ENCODE data around the gene RBFOX1. TPM values are rescaled to one million over a fixed set of nuclear protein-coding genes. Genes with fewer than 3 reads are reported as not detected.

RBFOX1 gene
- total RNA-seq, 4 donors from 2014 or later, result 0.16 TPM; not detected in 3

GRCh38 chr16:7689234-7689633, 356.6 kb downstream of the RBFOX1 start:
- TF ChIP-seq, protein P1, sequence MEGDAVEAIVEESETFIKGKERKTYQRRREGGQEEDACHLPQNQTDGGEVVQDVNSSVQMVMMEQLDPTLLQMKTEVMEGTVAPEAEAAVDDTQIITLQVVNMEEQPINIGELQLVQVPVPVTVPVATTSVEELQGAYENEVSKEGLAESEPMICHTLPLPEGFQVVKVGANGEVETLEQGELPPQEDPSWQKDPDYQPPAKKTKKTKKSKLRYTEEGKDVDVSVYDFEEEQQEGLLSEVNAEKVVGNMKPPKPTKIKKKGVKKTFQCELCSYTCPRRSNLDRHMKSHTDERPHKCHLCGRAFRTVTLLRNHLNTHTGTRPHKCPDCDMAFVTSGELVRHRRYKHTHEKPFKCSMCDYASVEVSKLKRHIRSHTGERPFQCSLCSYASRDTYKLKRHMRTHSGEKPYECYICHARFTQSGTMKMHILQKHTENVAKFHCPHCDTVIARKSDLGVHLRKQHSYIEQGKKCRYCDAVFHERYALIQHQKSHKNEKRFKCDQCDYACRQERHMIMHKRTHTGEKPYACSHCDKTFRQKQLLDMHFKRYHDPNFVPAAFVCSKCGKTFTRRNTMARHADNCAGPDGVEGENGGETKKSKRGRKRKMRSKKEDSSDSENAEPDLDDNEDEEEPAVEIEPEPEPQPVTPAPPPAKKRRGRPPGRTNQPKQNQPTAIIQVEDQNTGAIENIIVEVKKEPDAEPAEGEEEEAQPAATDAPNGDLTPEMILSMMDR (IDR thresholded peaks at IDR 0.05; ENCODE audit: low read depth), result no peak

DNA sequence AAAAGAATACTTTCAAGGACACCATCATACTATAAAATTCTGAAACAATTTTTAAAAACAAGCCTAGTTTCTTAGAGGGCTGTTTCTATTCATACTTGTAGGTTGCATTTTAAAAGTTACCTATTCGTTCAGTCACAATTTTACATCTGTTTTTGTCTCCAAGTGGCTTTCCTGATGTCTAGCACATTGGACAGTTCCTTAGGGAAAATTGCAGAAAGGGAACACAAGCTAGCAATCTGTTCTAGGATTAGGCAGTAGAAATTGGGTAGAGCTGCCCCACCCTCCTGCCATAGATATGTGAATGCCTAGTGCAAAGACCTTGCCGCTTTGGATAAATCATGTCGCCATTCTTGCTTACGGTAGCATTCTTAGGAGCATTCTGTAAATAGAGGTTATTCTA, 358.9 kb downstream of the RBFOX1 start:
- TF ChIP-seq, protein P1 (IDR thresholded peaks at IDR 0.05; ENCODE audit: low read depth), result no peak

DNA sequence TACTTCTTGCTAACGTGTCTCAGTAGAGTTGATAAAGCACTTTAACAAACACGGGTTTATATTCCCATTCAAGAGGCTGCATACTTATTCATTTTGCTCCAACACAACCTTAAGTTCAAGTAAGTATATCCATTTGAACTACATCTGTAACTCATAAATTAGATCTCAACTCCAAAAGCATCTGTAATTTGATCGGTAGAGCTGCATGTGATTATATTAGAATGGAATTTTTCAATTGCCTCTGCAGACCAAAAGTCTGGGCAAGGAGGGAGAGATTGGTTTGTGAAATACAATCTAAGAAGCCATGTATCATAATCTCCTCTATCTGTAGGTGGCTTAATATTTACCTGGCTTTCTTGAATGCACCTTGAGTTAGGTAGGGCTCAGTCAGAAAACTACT, 371.0 kb downstream of the RBFOX1 start:
- TF ChIP-seq, protein P1 (IDR thresholded peaks at IDR 0.05; ENCODE audit: low read depth), result no peak

DNA sequence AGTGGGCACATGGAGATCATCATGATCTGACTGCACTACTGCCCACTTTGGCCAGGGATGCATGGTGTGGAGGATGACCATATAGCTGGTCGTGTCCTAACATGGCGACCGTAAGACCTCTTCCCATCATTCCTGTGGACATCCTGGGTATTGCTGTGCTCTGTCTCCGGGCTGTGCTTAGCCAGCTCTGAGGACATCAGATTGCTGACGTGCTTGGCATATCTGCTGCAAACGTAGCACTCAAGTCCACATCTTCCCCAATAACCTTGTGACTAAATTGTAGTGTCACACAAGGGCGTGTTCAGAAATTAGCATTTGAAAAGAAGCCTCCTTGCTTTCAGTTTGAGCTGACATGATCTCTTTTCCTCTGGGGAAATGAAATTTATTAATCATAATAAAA, 373.2 kb downstream of the RBFOX1 start:
- TF ChIP-seq, protein P1 (IDR thresholded peaks at IDR 0.05; ENCODE audit: low read depth), result no peak

DNA sequence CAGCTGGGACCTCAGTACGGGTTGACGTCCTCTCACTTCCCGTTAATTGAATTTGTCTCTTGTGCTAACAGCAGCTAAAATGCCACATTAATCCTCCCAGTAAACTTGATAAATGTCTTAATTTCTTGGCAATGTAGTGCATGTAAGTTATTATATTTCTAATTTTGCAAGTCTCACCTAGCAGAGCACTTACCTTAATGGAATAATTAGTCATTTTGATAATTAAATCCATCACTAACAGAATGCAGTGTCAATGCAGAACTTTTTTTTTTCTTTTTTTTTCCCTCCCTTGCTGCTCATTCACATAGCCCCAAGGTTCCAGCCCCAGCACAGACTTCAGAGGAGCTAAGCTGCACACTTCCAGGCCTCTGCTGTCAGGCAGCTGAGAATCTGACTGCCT, 376.5 kb downstream of the RBFOX1 start:
- TF ChIP-seq, protein P1 (IDR thresholded peaks at IDR 0.05; ENCODE audit: low read depth), result no peak

GRCh38 chr16:7713244-7713643, 380.6 kb downstream of the RBFOX1 start:
- TF ChIP-seq, protein P1 (IDR thresholded peaks at IDR 0.05; ENCODE audit: low read depth), result no peak

DNA sequence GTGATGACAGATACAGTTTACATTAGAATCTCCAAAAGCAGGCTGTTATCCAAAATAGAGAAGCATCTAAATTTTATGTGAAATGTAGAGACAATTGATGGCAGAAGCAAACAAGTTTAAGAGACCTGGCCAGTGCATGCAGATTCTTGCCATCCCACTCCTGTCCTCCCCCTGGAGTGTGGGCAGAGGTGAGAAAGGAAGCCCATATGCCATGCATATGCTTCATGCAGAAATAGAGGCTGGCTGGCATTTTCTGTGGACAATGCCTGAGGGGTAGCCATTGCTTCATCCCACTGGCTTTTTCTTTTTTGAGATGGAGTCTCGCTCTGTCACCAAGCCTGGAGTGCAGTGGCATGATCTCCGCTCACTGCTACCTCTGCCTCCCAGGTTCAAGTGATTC, 382.1 kb downstream of the RBFOX1 start:
- TF ChIP-seq, protein P1 (IDR thresholded peaks at IDR 0.05; ENCODE audit: low read depth), result no peak

Measured in subcutaneous adipose tissue (tissue), 4 donors.